PC-9 (cell line): ENCODE results near the gene DCAF6.

Source experiments
- EZH2 ChIP-seq: fragments of 200-600 bp; sonication (generic); IDR thresholded peaks from 2 replicates; pipeline ENCODE4 v1.8.0; 2017; ENCODE audit warnings: antibody characterized with exemption, low read depth
- TF ChIP-seq, protein P1 (sequence below): fragments of 200-600 bp; sonication (generic); conservative IDR thresholded peaks from 2 replicates; pipeline ENCODE4 v1.6.1; 2017; ENCODE audit warnings: mixed run types, antibody characterized with exemption, mild to moderate bottlenecking, moderate library complexity

DNA sequence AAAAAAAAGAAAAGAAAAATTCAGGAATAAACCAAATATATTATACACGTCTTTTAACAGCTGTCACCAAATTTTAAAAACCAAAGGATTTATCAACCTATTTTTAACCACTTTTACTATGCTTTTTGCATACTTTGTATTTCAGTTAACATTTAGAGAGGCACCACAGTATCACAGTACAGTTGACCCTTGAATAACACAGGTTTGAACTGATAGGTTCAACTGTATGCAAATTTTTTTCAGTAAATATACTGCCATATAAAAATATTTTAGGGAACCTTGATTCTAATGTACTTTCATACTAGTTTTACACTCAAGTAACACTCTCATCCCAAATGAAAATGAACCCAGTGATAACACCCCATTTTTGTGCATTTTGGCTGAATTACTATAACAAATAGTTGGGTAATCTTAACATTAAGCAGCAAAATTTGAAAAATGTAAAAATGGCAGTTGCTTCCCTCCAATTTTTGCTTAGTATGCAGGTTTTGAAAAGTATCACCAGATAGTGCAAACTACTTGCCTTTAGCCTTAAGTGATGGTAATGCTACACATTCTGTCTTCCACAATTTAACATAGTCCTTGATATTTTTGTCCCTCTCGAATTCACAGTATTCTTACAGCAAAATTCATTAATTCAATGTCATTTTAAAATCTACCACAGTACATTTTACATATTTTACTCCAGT lies 11.8 kb upstream of the DCAF6 start:
- TF ChIP-seq, protein P1, sequence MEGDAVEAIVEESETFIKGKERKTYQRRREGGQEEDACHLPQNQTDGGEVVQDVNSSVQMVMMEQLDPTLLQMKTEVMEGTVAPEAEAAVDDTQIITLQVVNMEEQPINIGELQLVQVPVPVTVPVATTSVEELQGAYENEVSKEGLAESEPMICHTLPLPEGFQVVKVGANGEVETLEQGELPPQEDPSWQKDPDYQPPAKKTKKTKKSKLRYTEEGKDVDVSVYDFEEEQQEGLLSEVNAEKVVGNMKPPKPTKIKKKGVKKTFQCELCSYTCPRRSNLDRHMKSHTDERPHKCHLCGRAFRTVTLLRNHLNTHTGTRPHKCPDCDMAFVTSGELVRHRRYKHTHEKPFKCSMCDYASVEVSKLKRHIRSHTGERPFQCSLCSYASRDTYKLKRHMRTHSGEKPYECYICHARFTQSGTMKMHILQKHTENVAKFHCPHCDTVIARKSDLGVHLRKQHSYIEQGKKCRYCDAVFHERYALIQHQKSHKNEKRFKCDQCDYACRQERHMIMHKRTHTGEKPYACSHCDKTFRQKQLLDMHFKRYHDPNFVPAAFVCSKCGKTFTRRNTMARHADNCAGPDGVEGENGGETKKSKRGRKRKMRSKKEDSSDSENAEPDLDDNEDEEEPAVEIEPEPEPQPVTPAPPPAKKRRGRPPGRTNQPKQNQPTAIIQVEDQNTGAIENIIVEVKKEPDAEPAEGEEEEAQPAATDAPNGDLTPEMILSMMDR, result no peak
- TF ChIP-seq EZH2, result no peak
